GM19455 (cell line): ENCODE measurements around the gene COL9A3.

Experiments
- ATAC-seq: cut with Tn5 transposase; IDR thresholded peaks from one replicate; pipeline ENCODE4 v1.9.1; 2021; ENCODE audit not compliant: unreplicated experiment

COL9A3 gene

GRCh38 chr20:62890444-62890843, 73.6 kb downstream of the COL9A3 start:
- ATAC-seq = no peak
